K562 (cell line): Measurements from ENCODE around the gene SLC31A1. TPM values are rescaled to one million over a fixed set of nuclear protein-coding genes. Genes with fewer than 3 reads are reported as not detected.

Experiments
- CBFB ChIP-seq: sonication (generic); formaldehyde crosslinking; IDR thresholded peaks from 2 replicates; pipeline ENCODE4 v1.4.0; 2020; ENCODE audit warnings: mild to moderate bottlenecking, missing genetic modification reagents
- CREB3L1 ChIP-seq: fragments of 450-650 bp; IDR thresholded peaks from 2 replicates; pipeline ENCODE4 v1.6.1; 2014; ENCODE audit warnings: low read depth, mild to moderate bottlenecking, moderate library complexity, borderline replicate concordance
- GATA2 ChIP-seq: sonication (generic); formaldehyde crosslinking; IDR thresholded peaks from 2 replicates; pipeline ENCODE4 v1.4.0; 2020; ENCODE audit warnings: mild to moderate bottlenecking, missing genetic modification reagents
- HMG20B ChIP-seq: fragments of 250-450 bp; sonication (Bioruptor Pico); IDR thresholded peaks from 2 replicates; pipeline ENCODE4 v1.5.0; 2021; ENCODE audit warnings: mild to moderate bottlenecking
- LEF1 ChIP-seq: fragments of 450-650 bp; IDR thresholded peaks from 2 replicates; pipeline ENCODE4 v1.6.1; 2016; ENCODE audit warnings: mild to moderate bottlenecking
- MAFG ChIP-seq: fragments of 450-650 bp; conservative IDR thresholded peaks from 2 replicates; pipeline ENCODE4 v1.6.1; 2016; ENCODE audit warnings: missing genetic modification characterization, missing compliant biosample characterization
- MXD1 ChIP-seq: fragments of 250-450 bp; sonication (Bioruptor Pico); IDR thresholded peaks from 2 replicates; pipeline ENCODE4 v1.8.0; 2021; ENCODE audit warnings: borderline replicate concordance, mild to moderate bottlenecking, moderate library complexity; ENCODE audit not compliant: poor library complexity, severe bottlenecking
- MYNN ChIP-seq, 2 experiments: sonication (generic); formaldehyde crosslinking in 1 of 2; IDR thresholded peaks; 2 replicates each; pipeline versions ENCODE4 v1.5.0 to v1.6.1; 2016 to 2020; ENCODE audit warnings: antibody characterized with exemption in 1 of 2, missing genetic modification reagents in 1 of 2
- NCOA6 ChIP-seq: fragments of 450-650 bp; IDR thresholded peaks from 2 replicates; pipeline ENCODE4 v1.6.1; 2017; ENCODE audit warnings: mild to moderate bottlenecking
- NCOR1 ChIP-seq: fragments of 450-650 bp; IDR thresholded peaks from 2 replicates; pipeline ENCODE4 v1.6.1; 2016; ENCODE audit warnings: mild to moderate bottlenecking, moderate library complexity
- PML ChIP-seq: IDR thresholded peaks from 2 replicates; pipeline ENCODE4 v1.6.1; 2012; ENCODE audit warnings: low read length, inconsistent platforms
- SAFB2 ChIP-seq: fragments of 200-400 bp; formaldehyde crosslinking; IDR thresholded peaks from 2 replicates; pipeline ENCODE4 v1.6.1; 2018; ENCODE audit warnings: borderline replicate concordance, low read length, low read depth, moderate library complexity; ENCODE audit not compliant: severe bottlenecking
- STAG1 ChIP-seq: sonication (generic); formaldehyde crosslinking; IDR thresholded peaks from 2 replicates; pipeline ENCODE4 v1.5.0; 2020; ENCODE audit warnings: missing genetic modification reagents, borderline replicate concordance
- ZKSCAN8 ChIP-seq: fragments of 200-800 bp; sonication (Bioruptor generic); IDR thresholded peaks from 2 replicates; pipeline ENCODE4 v1.6.1; 2016; ENCODE audit warnings: missing genetic modification characterization, missing compliant biosample characterization
- ZNF143 ChIP-seq: sonication (generic); formaldehyde crosslinking; IDR thresholded peaks from 2 replicates; pipeline ENCODE4 v1.9.0; 2022; ENCODE audit warnings: mild to moderate bottlenecking, missing genetic modification reagents
- ZNF274 ChIP-seq: IDR thresholded peaks from 2 replicates; pipeline ENCODE4 v1.6.1; 2011; ENCODE audit warnings: low read depth, mild to moderate bottlenecking, low read length, moderate library complexity, borderline replicate concordance
- ZNF316 ChIP-seq: fragments of 450-650 bp; IDR thresholded peaks from 2 replicates; pipeline ENCODE4 v1.6.1; 2016
- ZNF507 ChIP-seq: conservative IDR thresholded peaks from 2 replicates; pipeline ENCODE4 v1.6.1; 2017; ENCODE audit warnings: missing genetic modification characterization, missing compliant biosample characterization
- polyA plus RNA-seq, 8 experiments: library from polyadenylated mRNA; depleted of rRNA in 4 of 8; stranded (reverse) in 5 of 8; unstranded in 3 of 8; fragments of >200 nt; fragmentation: Nextera tagmentation in 2 of 8; fragmentation: Illumina TruSeq in 1 of 8; extraction: Ambion mirVana in 2 of 8; extraction: Trizol in 1 of 8; gene quantifications; 2 replicates each; pipeline versions ENCODE4 v1.2.1 to v1.2.3, GENCODE V29; 2011 to 2014; ENCODE audit warnings: inconsistent platforms in 1 of 8, missing spikeins in 1 of 8
- total RNA-seq, 7 experiments: library from RNA; depleted of rRNA in 6 of 7; stranded (reverse); fragments of >200 nt in 6 of 7; fragmentation: Illumina TruSeq in 2 of 7; extraction: Trizol in 2 of 7; gene quantifications; 2 replicates each; pipeline versions ENCODE4 v1.2.1 to v1.2.3, GENCODE V29; 2011 to 2021; ENCODE audit warnings: low replicate concordance in 1 of 7
- TF ChIP-seq, protein P1 (sequence below), 3 experiments: IDR thresholded peaks in 2 of 3; conservative IDR thresholded peaks in 1 of 3; 2 replicates each; pipeline ENCODE4 v1.5.1; 2011 to 2012; ENCODE audit warnings: low read length in 3 of 3, mild to moderate bottlenecking in 3 of 3, control low read depth in 2 of 3, improper control_type of control experiment in 1 of 3, inconsistent platforms in 1 of 3, low read depth in 1 of 3, mixed read lengths in 1 of 3, moderate library complexity in 1 of 3; ENCODE audit not compliant: insufficient read depth in 2 of 3
- TF ChIP-seq, protein P2 (sequence below): IDR thresholded peaks from 2 replicates; pipeline ENCODE4 v1.6.1; 2016; ENCODE audit warnings: missing genetic modification characterization, missing compliant biosample characterization
- TF ChIP-seq, protein P3 (sequence below): IDR thresholded peaks from 2 replicates; pipeline ENCODE4 v1.6.1; 2014; ENCODE audit warnings: antibody characterized with exemption

The SLC31A1 gene
- total and polyA plus RNA-seq, 9 of the 15 experiments (the other 6 are each of a cell fraction or from before 2014, with no cell fraction given) = 15.4 to 40.7 (median 25.9) TPM

DNA sequence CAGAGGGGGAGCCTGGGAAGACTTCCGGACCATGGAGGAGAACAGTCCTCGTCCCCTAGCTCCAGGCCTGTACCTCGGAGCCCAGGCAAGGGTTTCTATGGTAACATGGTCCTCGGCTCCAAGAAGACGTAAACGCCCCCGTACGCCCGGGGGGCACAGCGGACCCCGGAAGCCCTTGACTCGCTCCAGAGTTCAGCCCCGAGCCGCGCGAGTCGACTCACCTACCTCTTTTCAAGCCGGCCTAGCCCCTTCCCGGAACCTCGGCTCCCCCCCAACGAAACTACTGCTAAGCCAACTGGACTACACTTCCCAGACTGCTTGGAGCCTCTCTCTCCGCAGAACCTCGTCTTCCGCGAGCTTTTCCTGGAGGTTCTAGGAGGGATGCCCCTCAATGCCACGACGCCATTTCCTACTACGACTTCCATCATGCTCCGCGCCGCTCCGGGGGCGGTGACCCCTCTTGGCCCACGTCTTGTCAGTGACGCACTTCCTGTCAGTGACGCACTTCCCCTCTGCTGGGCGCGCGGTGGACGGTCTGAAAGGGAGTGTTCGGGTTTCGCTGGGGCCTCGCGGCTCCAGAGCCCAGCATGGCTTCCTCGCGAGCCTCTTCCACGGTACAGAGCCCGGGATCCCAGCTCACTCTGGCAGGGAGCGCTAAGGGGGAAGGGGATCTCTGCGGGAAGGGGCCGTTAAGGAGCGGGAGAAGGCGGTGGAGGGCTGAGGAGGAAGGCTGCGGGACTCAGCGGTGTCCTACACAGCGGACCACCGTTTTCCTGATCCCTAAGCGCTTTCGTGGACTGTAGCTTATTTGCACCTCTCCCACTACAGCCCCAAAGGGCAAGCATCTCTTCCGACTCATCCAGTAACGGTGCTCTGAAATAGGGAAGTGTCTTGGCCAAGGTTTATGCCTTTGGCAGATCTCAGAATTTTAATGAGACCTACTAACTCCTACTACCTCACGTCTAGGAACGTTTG lies 54.1 kb downstream of the SLC31A1 start, which contains the start of the genes CDC26 and PRPF4 (continued):
- TF ChIP-seq GATA2 (CRISPR knock-in tag) (no peak), HMG20B (no peak), ZNF316 (no peak), ZKSCAN8 (CRISPR knock-in tag) (no peak), SAFB2 (no peak), CBFB (CRISPR knock-in tag) (0 out of 2 replicates have a peak, but pooled peaks have one; percentile 22), ZNF507 (no peak), MAFG (tag) (no peak), MXD1 (CRISPR knock-in tag) (peak; percentile 49), ZNF143 (CRISPR knock-in tag) (peak; percentile 91), NCOR1 (0 out of 2 replicates have a peak, but pooled peaks have one; percentile 14), NCOA6 (no peak), LEF1 (no peak), STAG1 (CRISPR knock-in tag) (no peak), PML (peak; percentile 93), MYNN (IDR thresholded peaks at IDR 0.05) (no peak), MYNN (CRISPR knock-in tag; IDR thresholded peaks at IDR 0.05) (no peak), CREB3L1 (peak; percentile 98), ZNF274 (no peak)
- TF ChIP-seq, protein P1, sequence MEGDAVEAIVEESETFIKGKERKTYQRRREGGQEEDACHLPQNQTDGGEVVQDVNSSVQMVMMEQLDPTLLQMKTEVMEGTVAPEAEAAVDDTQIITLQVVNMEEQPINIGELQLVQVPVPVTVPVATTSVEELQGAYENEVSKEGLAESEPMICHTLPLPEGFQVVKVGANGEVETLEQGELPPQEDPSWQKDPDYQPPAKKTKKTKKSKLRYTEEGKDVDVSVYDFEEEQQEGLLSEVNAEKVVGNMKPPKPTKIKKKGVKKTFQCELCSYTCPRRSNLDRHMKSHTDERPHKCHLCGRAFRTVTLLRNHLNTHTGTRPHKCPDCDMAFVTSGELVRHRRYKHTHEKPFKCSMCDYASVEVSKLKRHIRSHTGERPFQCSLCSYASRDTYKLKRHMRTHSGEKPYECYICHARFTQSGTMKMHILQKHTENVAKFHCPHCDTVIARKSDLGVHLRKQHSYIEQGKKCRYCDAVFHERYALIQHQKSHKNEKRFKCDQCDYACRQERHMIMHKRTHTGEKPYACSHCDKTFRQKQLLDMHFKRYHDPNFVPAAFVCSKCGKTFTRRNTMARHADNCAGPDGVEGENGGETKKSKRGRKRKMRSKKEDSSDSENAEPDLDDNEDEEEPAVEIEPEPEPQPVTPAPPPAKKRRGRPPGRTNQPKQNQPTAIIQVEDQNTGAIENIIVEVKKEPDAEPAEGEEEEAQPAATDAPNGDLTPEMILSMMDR (IDR thresholded peaks at IDR 0.05 in 2 of 3, conservative IDR thresholded peaks at IDR 0.05 in 1 of 3; ENCODE audit: insufficient read depth in 2 of 3, low read depth in 1 of 3, low read length in 3 of 3) = 0 out of 6 replicates have a peak, but pooled peaks of 1 of the 3 experiments have one; percentile 0
- TF ChIP-seq, protein P2, sequence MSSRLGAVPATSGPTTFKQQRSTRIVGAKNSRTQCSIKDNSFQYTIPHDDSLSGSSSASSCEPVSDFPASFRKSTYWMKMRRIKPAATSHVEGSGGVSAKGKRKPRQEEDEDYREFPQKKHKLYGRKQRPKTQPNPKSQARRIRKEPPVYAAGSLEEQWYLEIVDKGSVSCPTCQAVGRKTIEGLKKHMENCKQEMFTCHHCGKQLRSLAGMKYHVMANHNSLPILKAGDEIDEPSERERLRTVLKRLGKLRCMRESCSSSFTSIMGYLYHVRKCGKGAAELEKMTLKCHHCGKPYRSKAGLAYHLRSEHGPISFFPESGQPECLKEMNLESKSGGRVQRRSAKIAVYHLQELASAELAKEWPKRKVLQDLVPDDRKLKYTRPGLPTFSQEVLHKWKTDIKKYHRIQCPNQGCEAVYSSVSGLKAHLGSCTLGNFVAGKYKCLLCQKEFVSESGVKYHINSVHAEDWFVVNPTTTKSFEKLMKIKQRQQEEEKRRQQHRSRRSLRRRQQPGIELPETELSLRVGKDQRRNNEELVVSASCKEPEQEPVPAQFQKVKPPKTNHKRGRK (tag) = no peak
- TF ChIP-seq, protein P3, sequence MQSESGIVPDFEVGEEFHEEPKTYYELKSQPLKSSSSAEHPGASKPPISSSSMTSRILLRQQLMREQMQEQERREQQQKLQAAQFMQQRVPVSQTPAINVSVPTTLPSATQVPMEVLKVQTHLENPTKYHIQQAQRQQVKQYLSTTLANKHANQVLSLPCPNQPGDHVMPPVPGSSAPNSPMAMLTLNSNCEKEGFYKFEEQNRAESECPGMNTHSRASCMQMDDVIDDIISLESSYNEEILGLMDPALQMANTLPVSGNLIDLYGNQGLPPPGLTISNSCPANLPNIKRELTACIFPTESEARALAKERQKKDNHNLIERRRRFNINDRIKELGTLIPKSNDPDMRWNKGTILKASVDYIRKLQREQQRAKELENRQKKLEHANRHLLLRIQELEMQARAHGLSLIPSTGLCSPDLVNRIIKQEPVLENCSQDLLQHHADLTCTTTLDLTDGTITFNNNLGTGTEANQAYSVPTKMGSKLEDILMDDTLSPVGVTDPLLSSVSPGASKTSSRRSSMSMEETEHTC = no peak
